Superior temporal gyrus (tissue), 1 donor: ENCODE measurements around the gene FNBP1.
"Not testable (repeated sequence)": the region's sequence is repeated elsewhere in the genome, so short reads cannot be mapped to it uniquely, and the experiment has no call there.

Experiments
- DNase-seq: peaks from one replicate; pipeline ENCODE4 v3.0.0-alpha.2; 2016; ENCODE audit errors: extremely low spot score

Gene FNBP1

GRCh38 chr9:129994882-129995281, 48.1 kb downstream of the FNBP1 start:
- DNase-seq = no peak

- not testable (repeated sequence) for DNase-seq
These were observed 51.9 kb downstream of the FNBP1 start for GRCh38 chr9:129991139-129991538.

DNA sequence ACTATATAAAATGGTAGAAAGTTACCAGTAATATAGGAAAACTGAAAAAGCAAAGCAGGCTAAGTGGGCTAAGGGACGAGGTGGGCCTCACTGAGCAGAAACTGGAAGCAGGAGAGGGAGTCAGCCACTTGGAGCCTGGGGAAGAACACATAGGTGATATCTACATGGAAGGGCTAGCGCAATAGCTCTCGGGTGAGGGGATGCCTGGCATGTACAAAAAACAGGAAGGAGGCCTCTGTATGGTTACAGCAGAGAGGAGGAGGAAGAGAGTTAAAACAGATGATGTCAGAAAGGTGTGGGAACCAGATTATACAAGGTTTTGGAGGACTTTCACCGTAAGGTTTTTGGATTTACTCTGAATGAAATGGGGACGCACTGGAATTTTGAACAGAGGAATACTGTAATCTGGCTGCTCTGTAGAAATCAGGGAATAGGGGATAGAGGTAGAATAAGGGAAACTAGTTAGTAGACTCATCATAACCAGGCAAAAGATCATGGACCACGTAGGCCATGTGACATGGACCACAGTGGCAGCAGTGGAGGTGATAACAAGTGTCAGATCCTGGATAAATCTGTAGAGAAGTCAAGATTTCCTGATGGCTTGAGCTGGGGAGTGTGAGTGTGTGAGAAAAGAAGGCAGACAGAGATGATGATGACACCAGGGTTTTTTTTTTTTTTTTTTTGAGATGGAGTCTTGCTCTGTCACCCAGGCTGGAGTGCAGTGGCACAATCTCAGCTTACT, 52.5 kb downstream of the FNBP1 start:
- DNase-seq = no peak

DNA sequence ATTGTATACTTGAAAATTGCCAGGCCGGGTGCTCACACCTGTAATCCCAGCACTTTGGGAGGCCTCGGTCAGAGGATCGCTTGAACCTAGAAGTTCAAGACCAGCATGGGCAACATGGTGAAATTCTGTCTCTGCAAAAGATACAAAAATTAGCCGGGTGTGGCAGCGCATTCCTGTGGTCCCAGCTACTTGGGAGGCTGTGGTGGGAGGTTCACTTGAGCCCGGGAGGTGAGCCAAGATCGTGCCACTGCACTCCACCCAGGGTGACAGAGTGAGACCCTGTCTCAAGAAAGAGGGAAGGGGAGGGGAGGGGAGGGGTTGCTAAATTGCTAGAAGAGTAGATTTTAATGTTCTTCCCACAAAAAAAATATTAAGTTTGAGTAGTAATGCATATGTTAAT, 53.2 kb downstream of the FNBP1 start:
- no peak for DNase-seq

DNA sequence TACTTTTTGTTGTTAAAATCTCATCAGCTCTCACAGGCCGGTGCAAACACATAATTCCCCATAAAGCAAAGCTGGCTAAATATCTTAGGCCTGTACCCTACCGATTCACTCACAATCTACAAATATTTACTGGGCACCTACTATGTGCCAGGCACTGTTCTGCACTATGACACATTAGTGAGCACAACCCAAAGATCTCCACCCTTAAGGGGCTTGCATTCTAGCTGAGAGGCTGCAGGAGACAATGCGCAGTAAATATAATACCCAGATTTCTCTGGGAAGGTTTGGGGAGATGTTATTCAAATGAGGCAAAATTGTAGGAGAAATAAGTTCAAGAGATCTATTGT, 53.7 kb downstream of the FNBP1 start:
- DNase-seq = no peak

DNA sequence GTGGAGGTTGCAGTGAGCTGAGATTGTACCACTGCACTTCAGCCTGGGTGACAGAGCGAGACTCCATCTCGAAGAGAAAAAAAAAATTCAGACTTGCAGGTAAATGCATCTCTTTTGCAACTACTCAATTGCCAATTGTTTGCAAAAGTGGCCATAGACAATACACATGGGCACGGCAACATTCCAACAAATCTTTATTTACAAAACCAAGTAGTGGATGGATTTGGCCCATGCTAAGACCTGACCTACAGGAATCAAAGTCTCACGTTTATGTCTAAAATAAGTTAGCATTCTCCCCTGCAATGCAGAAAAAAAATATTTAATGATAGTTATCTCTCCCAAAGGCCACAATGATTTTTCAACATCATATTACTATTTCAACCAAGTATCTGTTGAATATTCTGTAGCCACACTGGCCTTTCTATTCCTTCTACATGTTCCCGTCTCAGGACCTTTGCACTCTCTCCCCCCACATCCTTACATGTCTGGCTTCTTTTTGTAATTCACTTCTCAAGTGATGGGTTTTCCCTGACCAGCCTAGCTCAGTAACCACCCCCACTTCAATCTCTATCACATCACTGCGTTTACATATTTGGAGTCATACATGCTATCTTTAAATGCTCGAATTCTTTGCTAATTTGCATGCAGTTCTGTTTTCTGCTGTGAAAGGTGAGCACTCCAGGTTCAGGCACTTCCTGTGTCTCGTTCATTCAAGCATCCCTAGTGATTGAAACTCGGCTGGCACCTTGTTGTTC, 54.2 kb downstream of the FNBP1 start:
- DNase-seq = no peak

- no peak for DNase-seq
These were observed 55.0 kb downstream of the FNBP1 start for GRCh38 chr9:129987941-129988340.

- no peak for DNase-seq
These were observed 55.9 kb downstream of the FNBP1 start for GRCh38 chr9:129987047-129987446.

- DNase-seq = not testable (repeated sequence)
These were observed 58.4 kb downstream of the FNBP1 start for GRCh38 chr9:129984589-129984988.

DNA sequence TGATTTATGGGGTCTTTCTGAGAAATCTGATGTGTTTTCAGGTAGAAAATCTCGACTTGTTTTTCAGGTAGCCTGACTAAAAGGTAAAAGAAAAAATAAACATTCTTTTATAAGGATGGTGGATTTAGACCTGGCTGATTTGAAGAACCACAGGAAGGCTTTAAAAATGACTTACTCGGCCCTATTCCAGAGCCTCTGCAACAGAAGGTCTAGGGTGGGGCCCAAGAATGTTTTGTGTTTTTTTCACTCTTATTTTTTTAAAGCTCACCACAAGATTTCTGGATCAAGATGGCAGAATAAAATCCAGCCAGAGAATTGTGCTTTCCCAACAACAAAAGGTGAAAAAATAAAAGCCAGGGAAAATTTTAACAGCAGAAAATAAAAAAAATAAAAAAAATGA, 59.1 kb downstream of the FNBP1 start:
- DNase-seq = no peak

- DNase-seq = peak; percentile 79
These were observed 61.6 kb downstream of the FNBP1 start for GRCh38 chr9:129981180-129981907.

- DNase-seq = not testable (repeated sequence)
These were observed 62.8 kb downstream of the FNBP1 start for GRCh38 chr9:129980224-129980623.

- no peak for DNase-seq
These were observed 63.8 kb downstream of the FNBP1 start for GRCh38 chr9:129979071-129979745.

DNA sequence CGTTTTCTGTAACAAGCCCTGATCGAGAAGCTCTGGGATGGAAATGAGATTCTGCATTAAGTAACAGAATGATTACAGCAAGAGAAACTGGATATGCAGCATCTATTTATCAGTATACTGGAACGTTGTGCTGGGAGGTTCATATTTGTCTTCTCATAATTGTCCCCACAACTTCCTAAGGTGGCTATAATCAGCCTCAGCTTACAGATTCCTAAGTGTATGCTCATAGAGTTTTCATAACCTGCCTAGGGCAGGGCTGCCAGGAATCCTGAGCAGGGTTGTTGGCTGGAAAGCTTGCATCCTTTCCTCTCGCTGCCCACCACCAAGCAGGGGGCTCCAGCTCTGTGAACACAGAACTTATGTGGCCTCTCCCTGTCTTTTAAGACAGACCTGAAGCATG, 70.2 kb downstream of the FNBP1 start:
- no peak for DNase-seq

- peak; percentile 52 for DNase-seq
These were observed 74.1 kb downstream of the FNBP1 start for GRCh38 chr9:129968690-129969485.

DNA sequence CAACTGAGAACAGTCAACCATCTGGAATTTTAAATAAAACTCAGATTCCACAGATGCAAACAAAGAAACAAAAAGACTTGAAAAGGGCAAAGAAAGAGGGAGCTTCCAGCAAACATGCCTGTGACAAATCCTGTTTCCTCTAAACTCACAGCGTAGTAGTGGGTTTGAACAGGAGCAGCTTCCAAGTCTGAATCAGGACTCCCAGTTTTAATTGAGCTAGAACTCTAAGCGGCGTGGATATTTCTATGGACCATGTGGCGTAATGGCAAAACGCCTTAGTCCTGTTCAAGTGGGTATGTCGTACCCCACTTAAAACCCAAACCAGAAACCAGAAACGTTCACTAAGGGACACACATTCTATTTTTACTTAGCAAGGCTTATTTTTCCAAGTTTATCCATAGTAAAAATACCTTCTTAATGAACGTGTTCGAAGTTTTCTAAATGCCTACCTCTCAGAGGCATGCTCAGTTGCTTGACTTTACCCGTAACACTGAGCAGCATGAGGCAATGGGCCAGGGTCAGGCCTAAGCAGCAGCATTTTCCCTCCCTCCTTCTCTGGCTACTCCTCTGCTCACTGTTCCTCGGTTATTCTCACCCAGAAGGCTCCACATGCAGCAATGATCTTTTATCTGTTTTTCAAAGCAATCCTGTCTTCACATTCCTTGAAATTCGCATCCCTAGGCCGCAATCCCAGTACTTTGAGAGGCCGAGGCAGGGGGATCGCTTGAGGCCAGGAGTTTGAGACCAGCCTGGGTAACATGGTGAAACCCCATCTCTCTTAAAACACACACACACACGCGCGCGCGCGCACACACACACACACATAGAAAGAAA, 77.9 kb downstream of the FNBP1 start:
- peak; percentile 73 for DNase-seq

GRCh38 chr9:129962889-129963703, 79.9 kb downstream of the FNBP1 start:
- DNase-seq = peak; percentile 63

DNA sequence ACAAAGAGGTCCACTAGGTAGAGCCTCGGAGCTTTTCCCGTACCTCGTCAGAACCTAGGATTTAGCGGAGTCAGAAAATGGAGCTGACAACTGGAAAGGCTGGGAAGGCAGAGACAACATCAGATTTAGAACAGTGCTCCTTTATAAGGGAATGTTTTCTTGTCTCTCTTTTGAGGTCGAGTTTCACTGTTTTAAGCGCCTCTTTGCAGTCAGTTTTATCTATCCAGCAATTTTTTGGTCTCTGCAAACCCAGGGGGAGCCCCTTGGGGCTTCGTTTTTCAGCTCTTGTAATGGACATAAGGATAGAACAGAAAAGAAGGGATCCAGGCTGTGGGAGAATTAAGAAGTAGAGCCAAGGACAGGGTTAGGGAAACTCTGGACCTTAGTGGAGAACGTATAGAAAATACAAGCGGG, 80.5 kb downstream of the FNBP1 start:
- DNase-seq = peak; percentile 63

GRCh38 chr9:129958796-129959195, 84.2 kb downstream of the FNBP1 start:
- no peak for DNase-seq
